ENCODE results near the gene C12orf57. TPM values are rescaled to one million over a fixed set of nuclear protein-coding genes. Genes with fewer than 3 reads are reported as not detected.

C12orf57 gene
- polyA plus RNA-seq, 5 donors = 179 to 281 (median 188) TPM

GRCh38 chr12:6962285-6963015, 18.6 kb downstream of the C12orf57 start:
- no peak for DNase-seq

- DNase-seq = peak; percentile 51 to 62
Observed at GRCh38 chr12:6963016-6963731, 19.4 kb downstream of the C12orf57 start.

GRCh38 chr12:6963791-6964413, 20.1 kb downstream of the C12orf57 start:
- DNase-seq = no peak

- no peak for DNase-seq
Observed at GRCh38 chr12:6964605-6965025, 20.8 kb downstream of the C12orf57 start.

- peak; percentile 79 to 84 for DNase-seq
Observed at GRCh38 chr12:6965026-6965661, 21.3 kb downstream of the C12orf57 start.

GRCh38 chr12:6965714-6966113, 21.9 kb downstream of the C12orf57 start:
- DNase-seq = no peak

- no peak for DNase-seq
Observed at GRCh38 chr12:6966351-6966750, 22.5 kb downstream of the C12orf57 start.

- DNase-seq = no peak
Observed at GRCh38 chr12:6967651-6968100, 23.9 kb downstream of the C12orf57 start.

GRCh38 chr12:6968426-6968825, 24.6 kb downstream of the C12orf57 start:
- DNase-seq = no peak

GRCh38 chr12:6970096-6970527, 26.3 kb downstream of the C12orf57 start:
- no peak for DNase-seq

- DNase-seq = no peak
Observed at GRCh38 chr12:6974180-6974579, 30.4 kb downstream of the C12orf57 start.

GRCh38 chr12:6975297-6976032, 31.6 kb downstream of the C12orf57 start:
- DNase-seq = no peak

- no peak for DNase-seq
Observed at GRCh38 chr12:6977653-6978052, 33.8 kb downstream of the C12orf57 start.

GRCh38 chr12:6978188-6978587, 34.4 kb downstream of the C12orf57 start:
- no peak for DNase-seq

- peak in 1 of 2 donors; percentile 51 for DNase-seq
Observed at GRCh38 chr12:6978611-6979011, 34.8 kb downstream of the C12orf57 start.

- no peak for DNase-seq
Observed at GRCh38 chr12:6979021-6979420, 35.2 kb downstream of the C12orf57 start.

- DNase-seq = no peak
Observed at GRCh38 chr12:6979453-6979852, 35.6 kb downstream of the C12orf57 start.

GRCh38 chr12:6980075-6980474, 36.3 kb downstream of the C12orf57 start:
- DNase-seq = no peak

GRCh38 chr12:6980740-6981139, 36.9 kb downstream of the C12orf57 start:
- DNase-seq = no peak

GRCh38 chr12:6981152-6982052, 37.6 kb downstream of the C12orf57 start:
- no peak for DNase-seq
